ENCODE measurements around the gene GTF2A1L. TPM values are rescaled to one million over a fixed set of nuclear protein-coding genes. Genes with fewer than 3 reads are reported as not detected.
"Not testable (repeated sequence)": the region's sequence is repeated elsewhere in the genome, so short reads cannot be mapped to it uniquely, and the experiment has no call there.

The GTF2A1L gene, protein sequence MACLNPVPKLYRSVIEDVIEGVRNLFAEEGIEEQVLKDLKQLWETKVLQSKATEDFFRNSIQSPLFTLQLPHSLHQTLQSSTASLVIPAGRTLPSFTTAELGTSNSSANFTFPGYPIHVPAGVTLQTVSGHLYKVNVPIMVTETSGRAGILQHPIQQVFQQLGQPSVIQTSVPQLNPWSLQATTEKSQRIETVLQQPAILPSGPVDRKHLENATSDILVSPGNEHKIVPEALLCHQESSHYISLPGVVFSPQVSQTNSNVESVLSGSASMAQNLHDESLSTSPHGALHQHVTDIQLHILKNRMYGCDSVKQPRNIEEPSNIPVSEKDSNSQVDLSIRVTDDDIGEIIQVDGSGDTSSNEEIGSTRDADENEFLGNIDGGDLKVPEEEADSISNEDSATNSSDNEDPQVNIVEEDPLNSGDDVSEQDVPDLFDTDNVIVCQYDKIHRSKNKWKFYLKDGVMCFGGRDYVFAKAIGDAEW
- 0.29 TPM in 1 of 2 replicates, not detected in the other for total RNA-seq

DNA sequence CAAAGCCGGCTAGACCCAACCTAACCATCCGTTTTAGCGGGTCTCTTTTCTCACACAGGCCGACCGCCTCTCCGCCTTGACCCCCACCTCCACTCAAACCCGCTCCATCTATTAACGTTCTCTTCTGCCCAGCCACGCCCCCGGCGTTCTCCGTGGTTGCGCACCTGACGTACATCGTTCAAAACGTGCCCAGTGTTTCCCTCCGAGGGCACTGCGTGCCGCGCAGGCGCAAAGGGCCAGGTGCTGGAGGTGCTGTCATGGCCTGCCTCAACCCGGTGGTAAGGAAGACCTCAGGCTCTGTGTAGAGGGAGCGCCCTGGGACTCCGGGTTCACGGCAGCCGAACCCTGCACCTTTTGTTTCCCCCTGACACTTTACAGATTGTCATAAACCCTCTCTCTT, at the start of gene GTF2A1L:
Gene GTF2A1L (plus strand): TSS at position 239 of the 400 bp plus-strand sequence. CDS start 19 bp downstream, at position 258.
- no peak for DNase-seq (ENCODE audit: extremely low read depth, low read depth, low spot score)

DNA sequence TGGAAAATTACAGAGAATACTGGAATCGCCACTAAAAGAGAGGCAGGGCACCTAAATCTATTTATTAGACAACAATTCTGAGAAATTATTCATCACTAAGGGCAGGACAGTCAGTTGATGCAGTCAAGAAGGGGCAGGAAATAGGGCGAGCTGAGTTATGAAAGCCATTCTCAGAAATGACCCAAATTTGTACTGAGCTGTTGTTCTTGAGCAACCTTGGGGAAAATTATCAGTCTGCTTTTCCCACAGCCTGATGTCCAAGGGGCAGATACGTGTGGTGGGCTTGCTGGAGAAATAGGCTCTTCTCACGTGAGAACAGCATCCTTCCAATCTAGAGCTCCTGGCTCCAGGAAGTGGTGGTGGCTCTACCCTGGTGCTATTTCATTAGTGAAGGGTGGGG, 49.1 kb upstream of the GTF2A1L start:
- DNase-seq (ENCODE audit: extremely low read depth, low read depth, low spot score), result no peak

DNA sequence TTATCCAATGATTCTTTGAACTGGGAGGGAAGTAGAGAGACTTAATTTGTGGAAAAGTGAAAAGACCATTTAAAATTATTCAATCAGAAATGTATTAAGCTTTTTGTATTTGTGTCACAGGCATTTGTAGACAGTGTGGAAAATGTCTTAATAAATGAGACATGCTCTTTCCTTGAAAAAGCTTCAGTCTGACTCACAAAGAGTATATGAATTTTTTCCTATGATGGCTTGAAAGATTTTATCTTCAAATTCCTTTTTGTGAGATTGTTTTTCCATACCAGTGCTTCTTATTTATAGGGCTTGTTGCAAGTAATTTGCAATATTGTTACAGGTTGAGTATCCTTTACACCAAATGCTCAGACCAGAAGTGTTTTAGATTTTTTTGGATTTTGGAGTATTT, 48.2 kb upstream of the GTF2A1L start:
- no peak for DNase-seq (ENCODE audit: extremely low read depth, low read depth, low spot score)

DNA sequence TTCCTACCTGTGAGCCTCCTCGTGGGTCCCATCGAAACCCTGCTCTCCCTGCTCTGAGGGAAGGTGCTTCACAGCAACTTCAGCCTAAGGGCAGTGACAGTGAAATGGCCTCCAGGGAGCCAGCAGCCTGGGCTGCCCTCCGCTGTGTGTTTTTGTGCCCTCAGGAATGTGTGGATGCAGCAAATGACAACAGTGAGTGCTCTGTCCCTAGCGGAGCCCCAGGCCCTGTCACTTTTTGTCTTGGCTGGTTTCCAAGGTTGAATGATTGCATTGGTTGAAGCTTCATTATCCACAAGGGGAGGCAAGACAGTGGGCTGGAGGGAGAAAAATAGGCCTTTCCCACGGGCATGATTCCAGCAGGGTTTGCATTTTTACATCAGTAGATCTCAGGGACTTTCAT, 44.8 kb upstream of the GTF2A1L start:
- no peak for DNase-seq (ENCODE audit: extremely low read depth, low read depth, low spot score)

DNA sequence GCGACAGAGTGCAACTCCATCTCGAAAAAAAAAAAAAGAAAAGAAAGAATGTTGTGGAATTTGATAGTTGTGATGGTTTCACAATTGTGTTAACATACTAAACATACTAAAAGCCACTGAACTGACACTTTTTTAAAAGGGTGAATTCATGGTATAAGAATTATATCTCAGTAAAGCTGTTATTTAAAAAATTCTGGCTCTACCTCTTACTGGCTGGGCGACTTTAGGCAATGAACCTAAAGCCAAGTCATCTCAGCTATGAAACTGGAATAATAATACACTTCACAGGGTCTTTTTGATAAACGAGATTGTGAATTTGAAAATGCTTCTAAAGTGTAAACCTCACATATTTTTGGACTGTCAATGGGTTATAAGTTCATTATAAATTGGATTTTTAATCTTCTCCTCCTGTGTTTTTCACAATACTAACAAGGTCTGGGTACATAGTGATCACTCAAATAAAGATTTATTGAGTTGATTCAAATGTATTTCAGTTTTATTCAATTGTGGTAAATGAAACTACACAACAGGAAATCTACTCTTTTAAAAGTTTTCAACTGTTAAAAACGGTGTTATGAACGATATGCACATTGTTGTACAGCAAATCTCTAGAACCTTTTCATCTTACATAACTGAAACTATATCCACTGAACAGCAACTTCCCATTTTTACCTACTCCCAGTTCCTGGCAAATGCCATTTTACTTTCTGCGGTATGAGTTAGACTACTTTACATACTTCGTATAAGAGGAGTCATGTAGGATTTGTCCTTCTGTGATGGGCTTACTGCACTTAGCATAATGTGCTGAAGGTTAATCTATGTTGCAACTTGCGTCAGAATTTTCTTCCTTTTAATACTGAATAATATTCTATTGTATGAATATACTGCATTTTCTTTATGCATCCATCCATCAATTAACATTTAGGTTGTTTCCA, 43.0 kb upstream of the GTF2A1L start:
- no peak for DNase-seq (ENCODE audit: extremely low read depth, low read depth, low spot score)

DNA sequence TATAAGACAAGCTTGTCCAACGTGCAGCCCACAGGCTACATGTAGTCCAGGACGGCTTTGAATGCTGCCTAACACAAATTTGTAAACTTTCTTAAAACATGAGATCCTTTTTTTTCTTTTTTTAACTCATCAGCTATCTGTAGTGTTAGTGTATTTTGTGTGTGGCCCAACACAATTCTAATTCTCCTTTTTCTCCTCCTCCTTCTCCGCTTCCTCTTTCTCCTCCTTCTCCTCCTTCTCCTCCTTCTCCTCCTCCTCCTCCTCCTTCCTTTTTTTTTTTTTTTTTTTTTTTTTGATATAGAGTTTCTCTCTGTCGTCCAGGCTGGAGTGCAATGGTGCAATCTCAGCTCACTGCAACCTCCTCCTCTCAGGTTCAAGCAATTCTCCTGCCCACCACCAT, 39.3 kb upstream of the GTF2A1L start:
- DNase-seq (ENCODE audit: extremely low read depth, low read depth, low spot score), result no peak

DNA sequence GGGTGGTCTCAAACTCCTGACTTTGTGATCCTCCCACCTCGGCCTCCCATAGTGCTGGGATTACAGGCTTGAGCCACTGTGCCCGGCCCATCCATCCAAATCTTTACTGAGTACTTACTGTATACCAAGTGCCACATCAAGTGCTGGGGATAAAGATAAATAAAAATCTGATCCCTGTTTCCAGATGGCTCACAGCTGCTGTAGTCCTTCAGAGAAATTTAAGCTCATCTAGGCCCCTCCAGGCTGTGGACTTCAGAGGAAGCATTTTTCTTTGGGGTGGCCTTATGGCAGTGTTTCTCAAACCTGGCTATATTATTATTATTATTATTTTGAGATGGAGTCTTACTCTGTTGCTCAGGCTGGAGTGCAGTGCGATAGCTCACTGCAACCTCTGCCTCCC, 33.7 kb upstream of the GTF2A1L start:
- no peak for DNase-seq (ENCODE audit: extremely low read depth, low read depth, low spot score)

DNA sequence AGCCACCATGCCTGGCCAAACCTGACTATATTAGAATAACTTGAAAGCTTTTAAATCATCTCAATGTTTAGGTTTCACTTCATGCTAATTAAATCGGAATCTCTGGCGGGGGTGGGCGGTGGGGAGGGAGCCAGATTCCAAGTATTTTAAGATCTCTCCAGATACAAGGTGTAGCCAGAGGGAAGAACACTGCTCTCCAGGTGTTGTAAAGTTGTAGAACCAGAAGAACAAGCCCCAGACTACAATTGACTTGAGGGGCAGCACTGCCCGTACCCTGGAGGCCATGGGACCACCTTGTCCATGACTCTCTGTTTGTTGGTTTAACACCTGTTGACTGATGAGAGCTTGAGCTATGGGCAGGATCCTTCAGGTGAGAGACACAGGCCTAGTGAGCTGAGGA, 33.1 kb upstream of the GTF2A1L start:
- no peak for DNase-seq (ENCODE audit: extremely low read depth, low read depth, low spot score)

DNA sequence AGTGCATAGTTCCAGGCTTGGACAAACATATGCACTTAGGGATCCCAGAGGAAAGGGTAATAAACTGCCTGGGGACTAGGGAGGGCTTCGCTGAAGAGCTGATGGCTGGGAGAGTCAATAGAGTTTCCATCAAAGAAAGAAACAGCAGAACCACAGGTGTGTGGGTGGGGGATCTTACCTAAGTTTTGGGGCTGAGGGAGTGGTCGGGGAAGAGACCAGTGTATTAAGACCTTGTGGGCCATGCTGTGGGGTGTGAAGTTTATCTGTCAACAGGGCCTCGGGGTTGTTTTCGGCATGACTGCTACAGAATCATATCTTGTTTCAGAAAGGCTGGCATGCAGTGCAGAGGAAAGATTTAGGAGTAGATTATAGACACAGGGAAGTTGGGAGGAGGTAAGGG, 31.2 kb upstream of the GTF2A1L start:
- no peak for DNase-seq (ENCODE audit: extremely low read depth, low read depth, low spot score)

DNA sequence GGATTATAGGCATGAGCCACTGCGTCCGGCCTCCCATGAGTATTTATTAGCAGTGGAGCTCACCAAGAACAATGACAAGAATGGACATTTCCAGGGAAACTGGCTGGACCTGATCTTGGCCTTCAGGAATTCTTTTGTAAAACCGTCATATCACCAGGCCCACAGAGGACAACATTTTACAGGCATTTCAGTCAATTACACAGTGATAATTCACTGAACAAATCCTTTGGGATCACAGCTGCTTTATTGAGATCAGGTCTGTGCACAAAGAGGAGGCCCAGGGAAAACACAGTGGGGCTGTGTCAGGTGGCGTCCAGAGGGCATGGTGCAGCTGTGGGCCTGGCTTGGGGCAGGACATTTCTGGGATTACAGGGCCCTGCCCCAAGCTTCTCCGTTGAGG, 30.1 kb upstream of the GTF2A1L start:
- DNase-seq (ENCODE audit: extremely low read depth, low read depth, low spot score), result no peak

DNA sequence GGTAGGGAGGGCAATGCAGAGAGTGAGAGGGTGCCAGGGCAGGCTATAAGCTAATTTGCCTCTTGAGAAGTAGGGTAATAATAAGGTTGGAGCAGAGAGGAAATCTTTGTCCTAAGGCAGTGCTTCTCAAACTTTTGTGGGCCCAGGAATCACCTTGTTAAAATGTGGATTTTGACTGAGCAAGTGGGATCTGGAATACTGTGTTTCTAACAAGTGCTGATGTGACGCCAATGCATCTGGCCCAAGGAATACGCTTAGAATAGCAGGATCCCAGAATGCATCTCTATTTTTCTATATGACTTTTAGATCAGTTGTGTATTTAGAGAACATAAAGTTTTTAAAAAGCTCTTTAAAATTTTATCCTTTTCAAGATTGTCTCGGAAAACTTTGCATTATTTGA, 29.7 kb upstream of the GTF2A1L start:
- DNase-seq (ENCODE audit: extremely low read depth, low read depth, low spot score), result no peak

DNA sequence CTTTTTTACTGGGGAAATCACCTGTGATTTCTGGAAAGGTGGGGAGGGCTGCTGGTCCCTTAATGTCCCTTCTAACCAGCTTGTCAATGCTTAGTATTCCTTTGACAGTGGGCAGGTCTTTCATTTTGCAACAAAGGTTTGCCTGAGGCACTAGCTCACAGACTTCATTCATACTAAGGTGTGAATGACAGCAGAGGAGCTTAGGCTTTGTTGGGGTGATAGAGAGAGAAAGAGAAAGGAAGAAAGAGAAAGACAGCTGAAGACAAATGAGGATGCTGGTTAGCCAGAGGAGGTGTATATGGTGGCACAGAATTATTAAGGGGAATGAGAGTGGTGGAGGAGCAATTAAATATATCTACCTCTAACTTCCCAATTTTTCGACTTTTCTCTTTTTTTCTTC, 28.9 kb upstream of the GTF2A1L start:
- DNase-seq (ENCODE audit: extremely low read depth, low read depth, low spot score), result no peak

DNA sequence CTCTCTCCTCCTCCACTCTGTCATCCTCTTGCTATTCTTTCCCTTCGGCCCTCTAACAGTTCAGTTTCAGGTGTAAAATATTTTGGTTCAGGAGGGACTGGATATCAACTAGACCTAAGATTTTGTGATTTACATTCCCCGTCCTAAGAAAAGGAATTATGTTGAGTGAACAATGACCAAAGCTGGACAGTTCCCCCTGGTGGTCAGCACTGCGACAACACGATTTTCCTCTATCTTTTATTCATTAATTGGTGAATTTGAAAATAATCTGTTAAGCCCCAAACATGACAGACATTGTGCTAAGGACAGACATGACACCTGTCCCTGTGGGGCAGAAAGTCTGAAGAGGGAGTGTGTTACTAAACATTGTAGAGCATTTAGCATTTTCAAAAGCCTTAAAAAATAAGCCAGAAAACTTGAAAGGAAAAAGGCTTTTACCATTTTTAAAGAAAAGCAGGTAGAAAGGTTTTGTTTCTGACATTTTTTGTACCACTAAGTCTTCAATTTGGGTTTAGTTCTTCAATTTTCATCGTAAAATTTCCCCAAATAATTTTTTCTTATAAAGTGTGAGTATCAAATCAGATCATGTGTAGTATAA, 28.4 kb upstream of the GTF2A1L start:
- peak; percentile 29 for DNase-seq (ENCODE audit: extremely low read depth, low read depth, low spot score)

DNA sequence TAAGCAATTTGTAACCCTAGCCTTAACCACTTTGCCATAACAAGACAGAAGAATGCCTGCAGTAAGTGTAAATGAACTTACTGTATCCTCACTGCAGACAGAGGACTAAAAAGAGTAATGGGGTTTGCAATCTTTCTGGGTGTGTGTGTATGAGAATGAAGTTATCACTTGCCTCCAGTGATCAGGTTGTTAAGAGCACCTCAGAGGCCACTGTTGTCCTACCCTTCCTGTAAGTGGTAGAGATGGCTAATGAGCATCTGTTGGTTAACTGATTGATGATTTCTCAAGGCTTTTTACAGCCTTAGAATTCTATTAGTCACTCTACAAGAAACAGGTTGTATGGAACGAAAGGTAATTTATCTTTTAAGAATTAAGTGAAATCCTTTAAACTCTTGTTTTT, 27.6 kb upstream of the GTF2A1L start:
- no peak for DNase-seq (ENCODE audit: extremely low read depth, low read depth, low spot score)

DNA sequence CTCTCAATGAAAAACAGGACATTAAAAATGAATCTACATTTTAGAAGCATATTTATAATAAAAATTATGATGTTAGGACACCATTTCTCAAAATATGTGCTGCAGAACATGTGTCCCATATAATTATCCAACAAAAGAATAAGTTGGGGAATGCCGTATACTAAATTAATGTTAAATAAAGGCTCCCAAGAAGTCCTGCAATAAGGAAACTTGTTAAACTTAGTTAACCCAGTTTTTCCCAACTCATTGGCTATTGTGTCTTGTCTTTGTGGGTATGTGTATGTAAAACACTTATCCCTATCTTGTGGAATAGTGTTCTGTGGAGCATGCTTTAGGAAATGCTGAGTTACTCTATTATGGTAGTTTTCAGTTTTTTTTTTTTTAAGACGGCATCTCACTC, 25.6 kb upstream of the GTF2A1L start:
- no peak for DNase-seq (ENCODE audit: extremely low read depth, low read depth, low spot score)

DNA sequence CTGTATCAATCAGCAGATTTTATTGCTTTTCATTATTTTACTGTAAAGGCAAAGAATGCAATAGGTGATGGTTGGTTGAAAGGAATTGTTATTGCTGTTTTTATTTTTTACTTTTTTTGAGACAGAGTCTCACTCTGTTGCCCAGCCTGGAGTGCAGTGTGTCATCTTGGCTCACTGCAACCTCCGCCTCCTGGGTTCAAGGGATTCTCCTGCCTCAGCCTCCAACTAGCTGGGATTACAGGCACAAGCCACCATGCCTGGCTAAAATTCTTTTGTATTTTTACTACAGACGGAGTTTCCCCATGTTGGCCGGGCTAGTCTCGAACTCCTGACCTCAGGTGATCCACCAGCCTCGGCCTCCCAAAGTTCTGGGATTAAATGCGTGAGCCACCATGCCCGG, 20.9 kb upstream of the GTF2A1L start:
- DNase-seq (ENCODE audit: extremely low read depth, low read depth, low spot score), result not testable (repeated sequence)

DNA sequence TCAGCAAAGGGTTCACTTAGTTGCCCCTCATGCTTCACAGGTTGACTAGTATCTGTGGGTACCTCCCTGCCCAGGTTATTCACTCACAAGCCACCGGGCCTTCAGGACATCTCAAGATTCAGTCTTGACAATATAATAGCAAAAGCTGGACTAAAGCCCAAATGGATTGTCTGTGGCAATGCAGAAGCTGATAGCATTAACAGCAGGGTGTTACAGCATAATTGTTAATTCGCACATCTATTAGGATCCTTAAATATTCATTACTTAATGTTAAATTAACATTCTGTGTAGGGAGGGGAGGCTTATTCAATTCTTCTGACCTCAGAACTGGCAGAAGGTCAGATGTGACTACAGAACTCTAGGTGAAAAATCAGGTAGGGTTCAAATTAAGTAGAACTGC, 20.2 kb upstream of the GTF2A1L start:
- no peak for DNase-seq (ENCODE audit: extremely low read depth, low read depth, low spot score)

DNA sequence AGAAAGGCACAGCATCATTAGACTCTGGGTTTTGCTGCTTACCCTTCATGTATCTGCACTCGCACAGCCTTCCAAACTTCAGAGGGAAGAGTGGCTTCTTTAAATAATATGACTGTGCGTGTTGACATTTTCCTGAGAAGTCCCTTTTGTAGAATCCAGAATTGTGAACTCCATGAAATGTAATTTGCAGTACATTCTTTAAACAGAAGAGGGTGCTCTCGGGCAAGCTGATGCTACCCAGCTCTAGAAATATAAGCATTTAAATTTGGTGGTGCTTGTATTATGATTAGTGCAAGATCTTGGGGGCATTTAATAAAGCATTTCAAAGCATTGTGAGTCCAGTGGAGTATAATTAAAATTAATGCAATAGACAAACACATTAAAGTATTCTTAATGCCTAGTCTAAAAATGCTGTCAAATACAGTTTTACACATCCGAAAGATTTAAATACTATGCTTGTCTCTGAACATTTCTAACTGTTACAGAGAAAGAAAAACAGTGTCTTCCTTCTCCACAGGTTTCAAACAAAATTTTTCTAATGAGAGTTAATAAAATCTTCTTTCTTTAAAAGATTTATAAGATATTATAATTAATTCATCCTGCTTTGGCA, 17.3 kb upstream of the GTF2A1L start:
- DNase-seq (ENCODE audit: extremely low read depth, low read depth, low spot score), result peak; percentile 45

DNA sequence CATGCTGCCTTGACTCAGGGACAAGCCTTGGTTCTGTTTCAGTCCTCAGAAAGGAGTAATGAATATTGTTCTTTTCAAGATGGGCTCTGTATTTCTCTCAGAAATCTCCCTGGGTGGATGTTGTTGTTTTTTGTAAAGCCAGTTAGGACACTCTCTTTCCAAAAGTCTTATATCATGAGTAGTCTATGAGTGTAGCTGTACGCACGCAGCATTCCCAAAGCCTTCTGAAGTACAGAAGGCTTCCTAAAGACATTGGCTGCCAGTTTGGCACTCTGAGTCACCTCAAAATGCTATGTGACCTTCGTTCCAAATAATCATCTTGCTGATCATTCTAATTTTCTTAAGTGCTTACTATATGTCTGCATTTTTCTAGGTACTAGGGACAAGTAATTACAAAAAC, 16.7 kb upstream of the GTF2A1L start:
- DNase-seq (ENCODE audit: extremely low read depth, low read depth, low spot score), result no peak

DNA sequence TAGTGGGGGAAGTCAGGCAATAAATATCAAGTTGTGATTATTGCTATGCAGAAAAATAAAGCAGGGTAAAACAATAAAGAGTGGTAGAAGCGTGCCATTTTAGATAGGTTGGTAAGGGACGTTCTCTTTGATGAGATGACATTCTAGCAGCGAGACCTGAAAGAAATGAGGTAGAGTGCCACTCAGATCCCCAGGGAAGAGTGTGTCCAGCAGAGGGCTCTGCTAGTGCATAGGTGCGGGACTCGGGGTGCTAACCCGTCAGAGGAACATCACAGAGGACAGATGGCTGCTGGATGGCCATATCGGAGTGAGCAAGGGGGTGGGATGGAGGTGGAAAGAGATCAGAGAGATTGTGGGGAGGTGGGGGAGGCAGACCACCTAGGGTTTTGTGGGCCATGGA, 16.3 kb upstream of the GTF2A1L start:
- DNase-seq (ENCODE audit: extremely low read depth, low read depth, low spot score), result no peak
